OCI-LY3 (cell line): ENCODE data around the gene CD33.

ENCODE experiments used
- H2AFZ ChIP-seq: fragments of 200-600, 300-600 bp; shearing (Covaris generic); 2 replicates; pipeline ENCODE4 v1.6.0; 2014; ENCODE audit warnings: antibody characterized with exemption, low read depth, low read length
- H3K27ac ChIP-seq: fragments of 200-600, 300-600 bp; sonication (generic); 2 replicates; pipeline ENCODE4 v1.5.1; 2014; ENCODE audit warnings: mild to moderate bottlenecking, low read length, moderate library complexity, mixed read lengths
- H3K27me3 ChIP-seq: fragments of 200-600, 300-600 bp; sonication (generic); 2 replicates; pipeline ENCODE4 v1.6.1; 2014; ENCODE audit warnings: low read depth, low read length, mixed read lengths
- H3K36me3 ChIP-seq: fragments of 200-600, 300-600 bp; sonication (generic); replicated peaks from 2 replicates; pipeline ENCODE3; 2014; ENCODE audit warnings: low read depth, low read length, mixed read lengths
- H3K4me1 ChIP-seq: fragments of 300-600, 200-600 bp; sonication (generic); 2 replicates; pipeline ENCODE4 v1.6.1; 2014; ENCODE audit warnings: low read length, mixed read lengths
- H3K4me2 ChIP-seq: fragments of 200-600, 300-600 bp; sonication (generic); 2 replicates; pipeline ENCODE4 v1.6.1; 2014; ENCODE audit warnings: low read length, mixed read lengths
- H3K4me3 ChIP-seq: fragments of 300-600, 200-600 bp; sonication (generic); 2 replicates; pipeline ENCODE4 v1.5.1; 2014; ENCODE audit warnings: antibody characterized with exemption, mild to moderate bottlenecking, low read length, moderate library complexity
- H3K79me2 ChIP-seq: fragments of 300-600, 200-600 bp; shearing (Covaris generic); 2 replicates; pipeline ENCODE4 v1.6.1; 2014; ENCODE audit warnings: mild to moderate bottlenecking, low read length, mixed read lengths
- H3K9ac ChIP-seq: fragments of 300-600, 200-600 bp; shearing (Covaris generic); 2 replicates; pipeline ENCODE4 v1.6.0; 2014; ENCODE audit warnings: mild to moderate bottlenecking, low read length, moderate library complexity
- H3K9me3 ChIP-seq: fragments of 200-600, 300-600 bp; shearing (Covaris generic); 2 replicates; pipeline ENCODE4 v1.6.1; 2014; ENCODE audit warnings: low read length, mixed read lengths; ENCODE audit not compliant: insufficient read depth
- H4K20me1 ChIP-seq: fragments of 200-600, 300-600 bp; sonication (generic); 2 replicates; pipeline ENCODE4 v1.6.1; 2016; ENCODE audit warnings: low read length, mixed read lengths; ENCODE audit not compliant: insufficient read depth
- CTCF ChIP-seq: fragments of 200-600, 300-600 bp; sonication (generic); IDR thresholded peaks from 2 replicates; pipeline ENCODE4 v1.5.1; 2014; ENCODE audit warnings: antibody characterized with exemption, low read length, low read depth
- EZH2phosphoT487 ChIP-seq: fragments of 200-600 bp; shearing (Covaris generic); IDR thresholded peaks from 2 replicates; pipeline ENCODE4 v1.6.1; 2018; ENCODE audit warnings: antibody characterized with exemption, mixed run types, low read depth

CD33 gene

GRCh38 chr19:51195316-51195586 is 29.6 kb upstream of the CD33 start:
- Histone ChIP-seq H3K4me1 (peaks cover 3% of the 10 kb centered on the region; the same call in 1 of the 2 replicates), H3K79me2 (no peaks in the 10 kb centered on the region), H2AFZ (no peak overlapping the region), H3K9me3 (no peaks in the 10 kb centered on the region), H3K4me3 (no peak overlapping the region), H4K20me1 (no peaks in the 10 kb centered on the region), H3K27me3 (peaks cover 14% of the 10 kb centered on the region; the same call in 1 of the 2 replicates), H3K4me2 (peak overlapping the region; percentile 40; the same call in 1 of the 2 replicates), H3K27ac (no peak overlapping the region), H3K9ac (no peak overlapping the region), H3K36me3 (no peaks in the 10 kb centered on the region)
- TF ChIP-seq EZH2phosphoT487: no peak
- TF ChIP-seq CTCF: no peak

- no peaks in the 10 kb centered on the region for H3K9me3 ChIP-seq
- H4K20me1 ChIP-seq: no peaks in the 10 kb centered on the region
- TF ChIP-seq CTCF (no peak), EZH2phosphoT487 (no peak)
Observed at GRCh38 chr19:51195616-51196015, 29.3 kb upstream of the CD33 start.

GRCh38 chr19:51196181-51196580 is 28.7 kb upstream of the CD33 start:
- H3K79me2 ChIP-seq: no peaks in the 10 kb centered on the region
- no peak overlapping the region for H3K27ac ChIP-seq
- peaks cover 3% of the 10 kb centered on the region; the same call in 1 of the 2 replicates for H3K4me1 ChIP-seq
- H3K4me2 ChIP-seq: no peak overlapping the region
- no peaks in the 10 kb centered on the region for H3K36me3 ChIP-seq
- no peak overlapping the region for H3K4me3 ChIP-seq
- no peak overlapping the region for H3K9ac ChIP-seq
- no peaks in the 10 kb centered on the region for H3K9me3 ChIP-seq
- H3K27me3 ChIP-seq: peaks cover 16% of the 10 kb centered on the region; the same call in 1 of the 2 replicates
- TF ChIP-seq CTCF: no peak
- H4K20me1 ChIP-seq: no peaks in the 10 kb centered on the region
- H2AFZ ChIP-seq: no peak overlapping the region

More at GRCh38 chr19:51195616-51196015, 29.3 kb upstream of the CD33 start:
- Histone ChIP-seq H3K9ac (no peak overlapping the region), H3K4me3 (no peak overlapping the region), H3K4me1 (peaks cover 3% of the 10 kb centered on the region; the same call in 1 of the 2 replicates), H3K36me3 (no peaks in the 10 kb centered on the region), H3K27ac (no peak overlapping the region), H3K79me2 (no peaks in the 10 kb centered on the region), H3K4me2 (no peak overlapping the region), H3K27me3 (peaks cover 15% of the 10 kb centered on the region; the same call in 1 of the 2 replicates), H2AFZ (no peak overlapping the region)

- Histone ChIP-seq H2AFZ (no peak overlapping the region), H3K36me3 (no peaks in the 10 kb centered on the region), H3K4me3 (no peak overlapping the region), H3K79me2 (no peaks in the 10 kb centered on the region), H4K20me1 (no peaks in the 10 kb centered on the region), H3K27ac (no peak overlapping the region), H3K9me3 (no peaks in the 10 kb centered on the region), H3K9ac (no peak overlapping the region), H3K4me1 (peaks cover 3% of the 10 kb centered on the region; the same call in 1 of the 2 replicates), H3K4me2 (no peak overlapping the region), H3K27me3 (peaks cover 36% of the 10 kb centered on the region)
- TF ChIP-seq EZH2phosphoT487: no peak
- no peak for TF ChIP-seq CTCF
Observed at GRCh38 chr19:51198641-51199040, 26.2 kb upstream of the CD33 start.
